Right lobe of liver (tissue), 4 donors: ENCODE results near the gene LLGL2.

ENCODE experiments used
- POLR2A ChIP-seq: fragments of 450-650 bp; IDR thresholded peaks from one replicate; pipeline ENCODE4 v1.6.1; 2017; ENCODE audit warnings: antibody characterized with exemption, mild to moderate bottlenecking
- TF ChIP-seq, protein P1 (sequence below), 4 donors: fragments of 200-600 bp in 3 of 4; fragments of 450-650 bp in 1 of 4; IDR thresholded peaks; one replicate each; pipeline versions ENCODE4 v1.5.1 to v1.8.0; 2016 to 2022; ENCODE audit warnings: antibody characterized with exemption in 4 of 4, mild to moderate bottlenecking in 2 of 4
- donor health status: DM: no; HTN: no; CAD: no.
- donor health status: DM: no; HTN: no; CAD: no.
- donor health status: DM: no; HTN: yes; CAD: no.

DNA sequence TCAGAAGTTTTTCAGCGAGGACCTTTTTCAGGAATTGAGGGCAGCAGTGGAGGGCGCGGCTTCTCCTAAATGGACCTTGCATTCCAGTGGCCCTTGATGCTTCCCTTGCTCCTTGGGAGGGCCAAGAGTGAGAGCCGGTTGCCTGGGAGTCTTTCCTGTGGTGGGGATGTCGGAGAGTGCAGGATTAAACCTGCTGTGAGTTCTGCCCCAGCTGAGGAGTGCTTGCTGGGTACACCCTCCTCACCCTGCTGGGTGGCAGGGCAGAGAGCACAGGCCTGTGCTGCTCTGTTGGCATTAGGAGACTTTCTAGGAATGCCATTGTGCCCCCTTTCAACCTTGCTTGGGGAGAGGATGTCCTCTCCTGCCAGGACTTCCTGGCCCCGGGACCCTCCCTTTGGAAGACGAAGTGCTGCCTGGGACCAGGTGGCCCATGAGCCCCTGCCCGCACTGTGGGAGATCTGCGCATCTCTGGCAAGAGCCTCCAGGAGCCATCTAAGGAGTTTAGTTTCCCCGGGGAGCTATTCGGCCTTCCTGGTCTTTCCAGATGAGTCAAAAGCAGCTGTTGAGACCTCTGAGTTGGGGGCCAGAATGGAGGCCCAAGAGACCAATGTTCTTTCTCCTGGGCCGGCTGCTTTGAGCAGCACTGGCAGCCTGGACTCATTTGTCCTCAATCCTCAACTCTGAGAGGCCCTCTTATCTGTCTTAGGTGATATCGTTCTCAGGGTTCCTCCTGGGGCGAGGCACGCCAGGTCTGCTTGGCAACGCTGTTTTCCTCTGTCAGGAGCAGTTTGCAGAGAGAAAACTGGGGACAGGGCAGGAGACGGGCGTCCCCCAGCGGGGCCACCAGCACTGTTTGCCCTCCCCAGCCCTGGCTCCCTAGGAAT lies 5.6 kb downstream of the LLGL2 start:
- TF ChIP-seq, protein P1, sequence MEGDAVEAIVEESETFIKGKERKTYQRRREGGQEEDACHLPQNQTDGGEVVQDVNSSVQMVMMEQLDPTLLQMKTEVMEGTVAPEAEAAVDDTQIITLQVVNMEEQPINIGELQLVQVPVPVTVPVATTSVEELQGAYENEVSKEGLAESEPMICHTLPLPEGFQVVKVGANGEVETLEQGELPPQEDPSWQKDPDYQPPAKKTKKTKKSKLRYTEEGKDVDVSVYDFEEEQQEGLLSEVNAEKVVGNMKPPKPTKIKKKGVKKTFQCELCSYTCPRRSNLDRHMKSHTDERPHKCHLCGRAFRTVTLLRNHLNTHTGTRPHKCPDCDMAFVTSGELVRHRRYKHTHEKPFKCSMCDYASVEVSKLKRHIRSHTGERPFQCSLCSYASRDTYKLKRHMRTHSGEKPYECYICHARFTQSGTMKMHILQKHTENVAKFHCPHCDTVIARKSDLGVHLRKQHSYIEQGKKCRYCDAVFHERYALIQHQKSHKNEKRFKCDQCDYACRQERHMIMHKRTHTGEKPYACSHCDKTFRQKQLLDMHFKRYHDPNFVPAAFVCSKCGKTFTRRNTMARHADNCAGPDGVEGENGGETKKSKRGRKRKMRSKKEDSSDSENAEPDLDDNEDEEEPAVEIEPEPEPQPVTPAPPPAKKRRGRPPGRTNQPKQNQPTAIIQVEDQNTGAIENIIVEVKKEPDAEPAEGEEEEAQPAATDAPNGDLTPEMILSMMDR (IDR thresholded peaks at IDR 0.05) = no peak
- TF ChIP-seq POLR2A = no peak
